ENCODE results near the gene GATD1.

DNA sequence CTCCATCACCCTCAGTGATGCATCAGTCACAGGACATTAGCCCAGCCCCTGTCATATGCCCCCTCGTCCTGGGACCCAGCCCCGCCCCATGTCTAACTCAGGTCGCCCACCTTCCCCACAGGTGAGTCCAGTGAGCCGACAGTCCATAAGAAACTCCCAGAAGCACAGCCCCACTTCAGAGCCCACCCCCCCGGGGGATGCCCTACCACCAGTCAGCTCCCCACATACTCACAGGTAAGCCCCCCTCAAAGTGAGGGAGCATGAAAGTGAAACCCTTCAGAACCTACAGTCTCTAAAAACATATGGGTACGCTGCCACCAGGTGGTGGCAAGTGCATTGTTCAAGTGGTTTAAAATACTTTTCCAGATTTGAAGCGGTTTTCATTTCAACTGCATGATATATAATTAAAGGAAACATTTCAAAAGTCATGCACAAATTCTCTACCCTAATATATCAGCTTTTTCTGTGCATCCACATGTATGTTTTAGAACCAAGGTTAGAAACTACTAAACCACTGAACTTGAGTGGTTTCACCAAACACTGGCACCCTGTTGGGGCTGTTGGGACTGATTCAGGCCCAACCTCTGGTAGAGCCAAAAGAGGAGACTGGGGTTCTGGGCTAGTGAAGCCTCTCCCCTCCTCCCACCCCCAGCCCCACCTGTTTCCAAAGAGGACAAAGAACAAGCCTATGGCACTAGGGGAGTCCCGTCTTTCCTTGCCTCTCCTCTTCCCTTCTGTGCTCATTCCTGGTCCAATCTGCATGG, 54.0 kb downstream of the GATD1 start:
- TF ChIP-seq, protein P1, sequence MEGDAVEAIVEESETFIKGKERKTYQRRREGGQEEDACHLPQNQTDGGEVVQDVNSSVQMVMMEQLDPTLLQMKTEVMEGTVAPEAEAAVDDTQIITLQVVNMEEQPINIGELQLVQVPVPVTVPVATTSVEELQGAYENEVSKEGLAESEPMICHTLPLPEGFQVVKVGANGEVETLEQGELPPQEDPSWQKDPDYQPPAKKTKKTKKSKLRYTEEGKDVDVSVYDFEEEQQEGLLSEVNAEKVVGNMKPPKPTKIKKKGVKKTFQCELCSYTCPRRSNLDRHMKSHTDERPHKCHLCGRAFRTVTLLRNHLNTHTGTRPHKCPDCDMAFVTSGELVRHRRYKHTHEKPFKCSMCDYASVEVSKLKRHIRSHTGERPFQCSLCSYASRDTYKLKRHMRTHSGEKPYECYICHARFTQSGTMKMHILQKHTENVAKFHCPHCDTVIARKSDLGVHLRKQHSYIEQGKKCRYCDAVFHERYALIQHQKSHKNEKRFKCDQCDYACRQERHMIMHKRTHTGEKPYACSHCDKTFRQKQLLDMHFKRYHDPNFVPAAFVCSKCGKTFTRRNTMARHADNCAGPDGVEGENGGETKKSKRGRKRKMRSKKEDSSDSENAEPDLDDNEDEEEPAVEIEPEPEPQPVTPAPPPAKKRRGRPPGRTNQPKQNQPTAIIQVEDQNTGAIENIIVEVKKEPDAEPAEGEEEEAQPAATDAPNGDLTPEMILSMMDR (IDR thresholded peaks at IDR 0.05) = peak; percentile 50 to 86 (median 74)
- TF ChIP-seq POLR2AphosphoS5 (IDR thresholded peaks at IDR 0.05) = no peak
